22Rv1 (cell line): Measurements from ENCODE around the gene ROBO4.

Experiments used
- ZFX ChIP-seq: fragments of 450-650 bp; IDR thresholded peaks from 2 replicates; pipeline ENCODE4 v1.6.1; 2017; ENCODE audit warnings: antibody characterized with exemption, borderline replicate concordance
- TF ChIP-seq, protein P1 (sequence below): fragments of 450-650 bp; IDR thresholded peaks from 2 replicates; pipeline ENCODE4 v1.5.1; 2017; ENCODE audit warnings: mild to moderate bottlenecking

DNA sequence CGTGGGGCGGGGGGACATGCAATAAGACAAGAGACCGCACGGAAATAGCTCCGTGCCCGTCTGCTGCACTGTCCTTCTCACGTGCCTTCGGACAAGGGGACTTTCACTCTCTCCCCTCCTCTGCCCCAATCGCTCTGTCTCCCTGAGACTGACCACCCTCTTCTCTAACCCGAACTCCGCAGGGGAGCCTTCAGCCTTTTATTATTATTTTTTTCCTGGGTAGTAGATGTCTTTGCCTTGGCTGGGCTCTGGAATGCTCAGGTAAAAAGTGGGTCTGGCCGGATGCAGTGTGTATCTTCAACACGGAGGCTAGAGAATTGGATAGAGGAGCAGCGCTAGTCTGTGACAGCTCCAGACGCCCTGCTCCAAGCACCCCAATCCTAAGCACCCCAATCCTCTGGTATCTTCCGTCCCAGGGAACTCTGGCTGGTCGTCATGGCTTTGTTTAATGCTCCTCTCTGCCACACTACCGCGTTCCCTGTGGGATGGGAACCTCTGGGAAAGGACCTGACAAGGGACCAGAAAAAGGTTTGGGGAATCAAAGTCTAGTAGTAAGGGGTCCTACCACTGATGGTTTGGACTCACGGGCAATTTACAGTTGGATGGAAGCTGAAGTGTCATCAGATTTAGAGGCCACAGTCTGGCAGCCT, 57.6 kb downstream of the ROBO4 start:
- TF ChIP-seq, protein P1, sequence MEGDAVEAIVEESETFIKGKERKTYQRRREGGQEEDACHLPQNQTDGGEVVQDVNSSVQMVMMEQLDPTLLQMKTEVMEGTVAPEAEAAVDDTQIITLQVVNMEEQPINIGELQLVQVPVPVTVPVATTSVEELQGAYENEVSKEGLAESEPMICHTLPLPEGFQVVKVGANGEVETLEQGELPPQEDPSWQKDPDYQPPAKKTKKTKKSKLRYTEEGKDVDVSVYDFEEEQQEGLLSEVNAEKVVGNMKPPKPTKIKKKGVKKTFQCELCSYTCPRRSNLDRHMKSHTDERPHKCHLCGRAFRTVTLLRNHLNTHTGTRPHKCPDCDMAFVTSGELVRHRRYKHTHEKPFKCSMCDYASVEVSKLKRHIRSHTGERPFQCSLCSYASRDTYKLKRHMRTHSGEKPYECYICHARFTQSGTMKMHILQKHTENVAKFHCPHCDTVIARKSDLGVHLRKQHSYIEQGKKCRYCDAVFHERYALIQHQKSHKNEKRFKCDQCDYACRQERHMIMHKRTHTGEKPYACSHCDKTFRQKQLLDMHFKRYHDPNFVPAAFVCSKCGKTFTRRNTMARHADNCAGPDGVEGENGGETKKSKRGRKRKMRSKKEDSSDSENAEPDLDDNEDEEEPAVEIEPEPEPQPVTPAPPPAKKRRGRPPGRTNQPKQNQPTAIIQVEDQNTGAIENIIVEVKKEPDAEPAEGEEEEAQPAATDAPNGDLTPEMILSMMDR: no peak
- TF ChIP-seq ZFX: no peak
